ENCODE results near the gene OTOP2. TPM values are rescaled to one million over a fixed set of nuclear protein-coding genes. Genes with fewer than 3 reads are reported as not detected.

OTOP2 gene
- total RNA-seq, 1 donor from 2014 or later, result not detected

DNA sequence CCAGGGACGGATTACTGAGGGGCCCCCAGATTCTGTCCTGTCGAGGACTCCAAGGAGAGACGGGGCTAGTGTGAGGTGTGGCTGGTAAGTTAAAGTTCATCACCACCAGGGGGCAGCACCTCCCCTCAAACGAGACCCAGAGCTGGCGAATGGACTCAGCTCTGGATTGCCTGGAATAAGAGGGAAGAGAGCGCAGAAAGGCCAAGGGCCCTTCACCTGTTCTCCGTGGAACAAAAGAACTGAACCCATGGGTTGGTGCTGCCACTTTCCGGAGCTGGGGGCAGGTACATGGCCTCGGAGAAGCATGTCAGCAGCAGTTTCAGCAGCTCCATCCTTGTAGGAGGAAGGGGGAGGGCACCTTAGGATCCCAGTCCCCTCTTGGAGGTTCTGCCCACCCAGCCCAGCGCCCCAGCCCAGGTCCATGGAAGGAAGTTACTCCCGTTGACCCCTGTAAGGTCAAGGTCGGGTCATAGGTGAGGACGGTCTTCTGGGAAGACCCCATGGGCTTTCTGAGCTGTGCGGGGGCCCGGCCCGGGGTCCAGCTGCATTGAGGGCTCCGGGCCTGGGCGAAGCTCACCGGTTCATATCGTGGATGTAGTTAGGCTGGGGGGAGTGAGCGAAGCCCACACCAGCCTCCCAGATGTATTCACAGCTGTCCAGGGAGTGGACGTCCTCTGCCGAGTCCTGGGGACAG lies 37.7 kb downstream of the OTOP2 start:
- H3K9me3 Mint-ChIP-seq (ENCODE audit: unreplicated experiment), result peaks cover 7% of the 10 kb centered on the region
- TF ChIP-seq, protein P1, sequence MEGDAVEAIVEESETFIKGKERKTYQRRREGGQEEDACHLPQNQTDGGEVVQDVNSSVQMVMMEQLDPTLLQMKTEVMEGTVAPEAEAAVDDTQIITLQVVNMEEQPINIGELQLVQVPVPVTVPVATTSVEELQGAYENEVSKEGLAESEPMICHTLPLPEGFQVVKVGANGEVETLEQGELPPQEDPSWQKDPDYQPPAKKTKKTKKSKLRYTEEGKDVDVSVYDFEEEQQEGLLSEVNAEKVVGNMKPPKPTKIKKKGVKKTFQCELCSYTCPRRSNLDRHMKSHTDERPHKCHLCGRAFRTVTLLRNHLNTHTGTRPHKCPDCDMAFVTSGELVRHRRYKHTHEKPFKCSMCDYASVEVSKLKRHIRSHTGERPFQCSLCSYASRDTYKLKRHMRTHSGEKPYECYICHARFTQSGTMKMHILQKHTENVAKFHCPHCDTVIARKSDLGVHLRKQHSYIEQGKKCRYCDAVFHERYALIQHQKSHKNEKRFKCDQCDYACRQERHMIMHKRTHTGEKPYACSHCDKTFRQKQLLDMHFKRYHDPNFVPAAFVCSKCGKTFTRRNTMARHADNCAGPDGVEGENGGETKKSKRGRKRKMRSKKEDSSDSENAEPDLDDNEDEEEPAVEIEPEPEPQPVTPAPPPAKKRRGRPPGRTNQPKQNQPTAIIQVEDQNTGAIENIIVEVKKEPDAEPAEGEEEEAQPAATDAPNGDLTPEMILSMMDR (IDR thresholded peaks at IDR 0.05; ENCODE audit: partially characterized antibody, unreplicated experiment), result peak; percentile 85
- H3K4me3 Mint-ChIP-seq (ENCODE audit: unreplicated experiment), result no peak overlapping the region
- no peaks in the 10 kb centered on the region for H3K36me3 Mint-ChIP-seq (ENCODE audit: unreplicated experiment)
- H3K27ac Mint-ChIP-seq (ENCODE audit: unreplicated experiment), result no peak overlapping the region
- H3K4me1 Mint-ChIP-seq (ENCODE audit: low read depth, unreplicated experiment), result peaks cover 4% of the 10 kb centered on the region
- peak; percentile 91 for DNase-seq
- peaks cover 7% of the 10 kb centered on the region for H3K27me3 Mint-ChIP-seq (ENCODE audit: unreplicated experiment)

DNA sequence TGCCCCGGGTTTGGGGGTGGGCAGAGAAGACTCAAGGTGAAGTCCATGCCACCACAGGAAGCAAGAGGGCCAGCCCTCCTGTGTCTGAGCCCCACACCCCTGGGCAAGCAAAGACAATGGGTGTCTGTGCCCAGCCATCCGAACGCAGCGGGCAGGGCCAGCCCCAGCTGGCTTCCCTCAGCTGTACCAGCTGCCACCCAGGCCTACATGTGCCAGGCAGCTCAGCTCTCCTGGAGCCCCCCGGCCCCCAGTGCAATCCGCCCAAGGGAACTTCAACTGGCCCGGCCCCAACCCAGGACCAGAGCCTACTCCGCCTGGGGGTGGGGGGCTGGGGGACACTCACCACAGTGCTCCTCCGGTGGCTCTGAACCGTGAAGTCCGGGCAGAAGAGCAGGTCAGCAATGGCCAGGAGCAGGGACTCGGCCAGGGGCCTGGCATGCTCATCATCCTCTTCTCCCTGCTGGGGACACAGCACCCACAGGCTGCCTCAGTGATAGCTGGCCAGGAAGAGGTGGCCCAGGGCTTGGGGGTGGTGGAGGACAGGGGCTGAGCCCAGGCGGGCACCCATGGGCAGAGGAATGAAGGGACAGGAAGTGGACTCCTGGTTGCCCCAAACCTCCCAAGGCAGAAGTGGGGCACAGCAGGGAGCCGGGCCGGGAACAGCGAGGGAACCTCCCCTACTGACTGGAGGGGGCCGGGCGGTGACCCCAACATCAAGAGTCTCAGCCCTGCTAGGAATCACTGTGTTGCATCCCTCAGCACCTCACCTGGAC lies 38.7 kb downstream of the OTOP2 start:
- TF ChIP-seq, protein P1 (IDR thresholded peaks at IDR 0.05; ENCODE audit: partially characterized antibody, unreplicated experiment), result no peak
- DNase-seq, result no peak
- no peaks in the 10 kb centered on the region for H3K36me3 Mint-ChIP-seq (ENCODE audit: unreplicated experiment)

DNA sequence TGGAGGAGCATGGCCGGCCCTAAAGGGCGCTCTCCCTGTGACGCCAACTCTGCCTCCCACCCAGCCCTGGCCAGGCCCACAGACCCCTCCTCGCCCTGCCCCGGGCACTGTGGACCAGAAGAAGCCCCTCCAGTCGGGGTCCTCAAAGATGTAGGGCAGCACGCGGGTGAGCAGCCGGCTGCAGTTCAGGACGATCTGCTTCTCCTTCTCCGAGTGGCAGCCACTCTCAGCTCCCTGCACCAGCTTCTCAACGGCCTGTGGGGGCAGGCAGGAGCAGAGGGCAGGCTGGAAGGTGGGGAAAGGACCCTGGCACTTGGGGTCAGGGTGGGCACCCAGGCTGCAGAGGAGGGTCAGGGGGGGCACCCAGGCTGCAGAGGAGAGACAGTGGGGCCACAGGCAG lies 39.6 kb downstream of the OTOP2 start:
- TF ChIP-seq, protein P1 (IDR thresholded peaks at IDR 0.05; ENCODE audit: partially characterized antibody, unreplicated experiment), result no peak
- Mint-ChIP-seq H3K9me3 (ENCODE audit: unreplicated experiment) (peaks cover 5% of the 10 kb centered on the region), H3K27ac (ENCODE audit: unreplicated experiment) (no peak overlapping the region), H3K36me3 (ENCODE audit: unreplicated experiment) (no peaks in the 10 kb centered on the region), H3K27me3 (ENCODE audit: unreplicated experiment) (peaks cover 5% of the 10 kb centered on the region), H3K4me1 (ENCODE audit: low read depth, unreplicated experiment) (peaks cover 1% of the 10 kb centered on the region), H3K4me3 (ENCODE audit: unreplicated experiment) (no peak overlapping the region)
- DNase-seq, result no peak

More for the DNA sequence above, 38.7 kb downstream of the OTOP2 start:
- Mint-ChIP-seq H3K4me1 (ENCODE audit: low read depth, unreplicated experiment) (peaks cover 4% of the 10 kb centered on the region), H3K27ac (ENCODE audit: unreplicated experiment) (no peak overlapping the region), H3K4me3 (ENCODE audit: unreplicated experiment) (no peak overlapping the region), H3K9me3 (ENCODE audit: unreplicated experiment) (peaks cover 6% of the 10 kb centered on the region), H3K27me3 (ENCODE audit: unreplicated experiment) (peaks cover 7% of the 10 kb centered on the region)

DNA sequence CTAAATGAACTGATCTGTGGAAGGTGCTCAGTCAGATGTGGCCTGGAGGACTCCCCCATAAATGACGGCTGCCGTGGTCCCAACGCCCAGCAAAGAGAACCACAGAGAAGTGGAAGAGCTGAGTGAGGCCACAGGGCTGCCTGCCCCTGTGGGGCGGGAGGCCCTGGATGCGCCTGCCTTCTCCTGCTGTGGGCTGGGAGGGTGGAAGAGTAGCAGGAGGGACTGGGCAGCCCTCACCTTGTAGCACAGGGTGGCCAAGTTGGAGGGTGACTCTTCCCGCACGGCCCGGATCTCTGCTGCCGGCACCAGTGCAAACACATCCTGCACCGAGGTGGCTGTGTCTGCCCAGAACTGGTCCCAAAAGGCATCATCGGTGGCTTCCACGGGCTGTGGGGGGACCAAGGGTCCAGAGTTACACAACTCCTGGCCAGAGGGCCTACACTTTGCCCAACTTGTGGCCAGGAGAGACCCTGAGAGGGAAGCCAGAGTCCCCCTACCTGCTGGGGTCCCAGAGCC lies 40.2 kb downstream of the OTOP2 start:
- Mint-ChIP-seq H3K4me1 (ENCODE audit: low read depth, unreplicated experiment) (peaks cover 1% of the 10 kb centered on the region), H3K27ac (ENCODE audit: unreplicated experiment) (no peak overlapping the region), H3K9me3 (ENCODE audit: unreplicated experiment) (peaks cover 6% of the 10 kb centered on the region), H3K4me3 (ENCODE audit: unreplicated experiment) (no peak overlapping the region), H3K36me3 (ENCODE audit: unreplicated experiment) (no peaks in the 10 kb centered on the region), H3K27me3 (ENCODE audit: unreplicated experiment) (peaks cover 5% of the 10 kb centered on the region)
- no peak for DNase-seq
- TF ChIP-seq, protein P1 (IDR thresholded peaks at IDR 0.05; ENCODE audit: partially characterized antibody, unreplicated experiment), result no peak

Data from glutamatergic neuron (in vitro differentiated cells).